ENCODE measurements around the gene TRAF3IP1.
A peak's percentile ranks its signal among the peaks of the same experiment; 100 is the strongest.
"Not testable (repeated sequence)": the region's sequence is repeated elsewhere in the genome, so short reads cannot be mapped to it uniquely, and the experiment has no call there.

Gene TRAF3IP1

GRCh38 chr2:238288650-238289573 is 31.4 kb upstream of the TRAF3IP1 start:
- peak; percentile 85 for DNase-seq (ENCODE audit: low spot score)

GRCh38 chr2:238289574-238289973 is 30.7 kb upstream of the TRAF3IP1 start:
- DNase-seq (ENCODE audit: low spot score), result no peak

DNA sequence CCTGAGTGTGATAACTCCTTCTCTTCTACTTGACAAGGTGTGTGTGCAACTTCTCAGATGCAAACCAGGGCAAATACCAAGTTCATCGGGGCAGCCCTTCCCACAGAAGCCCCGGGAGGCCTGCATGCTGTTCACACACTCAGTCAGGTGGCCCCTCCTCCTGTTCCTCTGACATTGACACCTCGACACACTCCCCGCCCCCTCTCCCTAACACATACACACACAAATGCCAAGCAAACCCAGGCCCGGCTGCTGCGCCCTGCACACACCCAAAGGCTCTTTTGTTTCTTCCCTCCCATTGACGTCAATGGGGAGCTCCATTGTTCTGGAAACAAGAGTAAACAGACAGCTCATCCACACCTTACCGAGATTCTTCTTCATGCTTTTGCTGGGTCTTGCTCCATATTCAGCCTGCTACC is 30.2 kb upstream of the TRAF3IP1 start:
- DNase-seq (ENCODE audit: low spot score), result no peak

DNA sequence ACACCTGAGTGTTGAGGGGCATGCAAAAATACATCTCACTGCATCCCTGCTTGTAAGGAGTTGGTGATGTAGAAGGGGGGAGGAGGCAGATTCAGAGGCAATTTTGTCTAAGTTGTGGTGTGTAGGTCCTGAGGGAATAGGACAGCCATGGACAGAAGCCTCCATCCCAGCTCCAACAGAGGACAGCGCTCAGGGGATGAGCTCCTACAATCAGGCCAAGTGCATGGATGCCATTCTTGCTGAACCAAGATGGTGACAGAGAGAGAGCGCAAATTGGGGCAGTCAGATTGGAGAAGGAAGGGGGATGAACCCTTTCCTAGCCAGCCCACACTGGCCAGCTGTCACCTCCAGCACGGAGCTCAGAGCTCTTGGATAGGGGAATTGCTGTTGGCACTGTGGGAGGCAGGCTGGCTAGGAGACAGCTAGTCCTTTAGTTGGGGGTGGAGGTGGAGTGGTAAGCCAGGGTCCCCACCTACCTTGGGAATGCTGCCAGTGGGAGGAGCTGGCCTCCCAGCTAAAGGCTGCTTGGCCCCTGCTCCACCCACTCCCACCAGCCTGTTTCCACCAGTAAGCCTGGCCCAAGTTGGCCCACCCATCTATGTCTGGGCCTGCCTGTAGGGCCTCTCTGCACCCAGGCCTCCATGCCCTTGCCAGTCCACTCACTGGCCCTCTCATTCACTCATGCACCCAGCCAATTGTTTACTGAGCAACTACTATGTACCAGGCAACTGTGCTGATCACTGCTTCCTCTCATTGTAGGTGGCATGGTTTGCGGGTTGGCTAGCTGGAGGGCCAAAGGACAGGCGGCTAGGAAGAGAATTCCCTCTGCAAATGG is 29.4 kb upstream of the TRAF3IP1 start:
- DNase-seq (ENCODE audit: low spot score), result no peak

DNA sequence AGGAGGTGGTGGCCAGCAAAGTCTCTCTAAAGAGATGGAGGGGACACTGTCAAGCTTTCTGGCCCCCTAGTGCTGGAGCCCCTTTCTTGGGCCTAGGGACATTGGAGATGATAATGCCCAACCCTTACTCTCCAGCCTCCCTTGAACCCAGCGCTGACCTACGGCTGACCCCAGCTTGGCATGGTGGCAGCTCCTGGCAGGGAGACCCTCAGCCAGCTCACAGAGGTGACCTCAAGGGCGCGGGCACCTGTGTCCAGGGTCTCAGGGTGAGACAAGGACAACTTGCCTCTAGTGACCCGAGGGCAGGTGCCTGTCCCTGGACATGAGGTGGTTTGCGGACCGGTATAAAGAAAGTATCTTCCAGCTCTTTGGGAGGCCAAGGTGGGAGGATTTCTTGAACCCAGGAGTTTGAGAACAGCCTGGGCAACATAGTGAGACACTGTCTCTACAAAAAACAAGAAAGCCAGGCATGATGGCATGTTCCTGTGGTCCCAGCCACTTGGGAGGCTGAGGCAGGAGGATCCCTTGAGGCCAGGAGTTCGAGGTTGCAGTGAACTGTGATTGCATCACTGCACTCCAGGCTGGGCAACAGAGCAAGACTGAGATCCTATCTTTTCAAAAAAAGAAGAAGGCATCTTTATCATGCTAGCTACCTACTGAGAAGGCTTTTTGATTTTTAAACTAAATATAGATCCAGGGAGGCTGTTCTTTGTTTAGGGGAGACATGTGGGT is 28.6 kb upstream of the TRAF3IP1 start:
- no peak for DNase-seq (ENCODE audit: low spot score)

DNA sequence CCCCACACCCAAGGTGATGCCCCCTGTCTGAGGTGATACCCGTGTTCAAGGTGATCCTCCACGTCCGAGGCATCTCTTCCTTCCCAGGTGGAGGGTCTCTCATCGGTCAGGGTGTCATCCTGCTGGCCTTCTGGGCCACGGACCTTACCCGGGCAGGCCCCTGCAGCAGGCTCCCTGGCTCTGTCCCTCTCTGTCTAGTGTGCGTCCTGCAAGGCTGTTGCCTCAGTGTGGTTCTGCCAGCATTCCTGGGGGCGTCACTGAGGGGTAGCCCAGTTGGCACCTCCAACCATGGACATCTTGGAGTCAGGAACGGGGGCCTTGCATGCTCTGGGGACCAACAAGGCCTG is 26.3 kb upstream of the TRAF3IP1 start:
- no peak for DNase-seq (ENCODE audit: low spot score)

DNA sequence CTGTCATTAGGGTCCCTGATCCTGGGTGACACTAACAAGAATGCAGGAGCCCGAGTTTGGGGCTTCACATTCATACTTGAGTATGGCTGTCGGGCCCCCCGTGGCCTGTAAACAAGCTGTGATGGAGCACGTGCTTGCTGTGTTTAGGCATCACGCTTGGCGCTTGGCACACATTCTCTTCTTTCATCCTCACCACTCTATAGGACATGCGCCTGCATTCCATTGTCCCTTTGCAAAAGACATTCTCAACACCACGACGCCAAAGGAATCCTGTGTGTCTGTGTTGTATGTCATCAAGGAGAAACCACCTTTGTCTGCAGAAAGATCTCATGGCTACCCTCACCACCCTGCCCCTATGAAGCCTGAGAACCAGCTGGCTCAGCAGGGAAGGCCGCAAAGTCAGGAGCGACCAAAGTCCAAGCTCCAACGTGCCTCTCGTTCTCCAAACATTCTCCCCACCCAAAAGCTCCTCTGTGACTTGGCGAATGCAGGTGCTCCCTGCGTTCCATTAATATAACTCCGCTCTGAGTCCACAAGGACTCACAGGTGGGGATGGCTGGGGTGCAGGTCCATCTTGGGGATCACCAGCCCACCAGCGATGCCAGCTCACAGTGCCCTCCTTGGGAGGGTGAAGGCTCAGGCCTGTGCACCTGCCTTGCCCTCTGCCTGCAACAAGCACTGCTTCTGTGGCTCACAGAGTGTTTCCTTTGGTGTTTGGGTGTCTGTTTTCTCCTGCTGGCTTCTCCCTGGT is 25.8 kb upstream of the TRAF3IP1 start:
- DNase-seq (ENCODE audit: low spot score), result peak; percentile 67

- no peak for DNase-seq (ENCODE audit: low spot score)
Observed at GRCh38 chr2:238295144-238296112, 24.9 kb upstream of the TRAF3IP1 start.

GRCh38 chr2:238296638-238297457 is 23.5 kb upstream of the TRAF3IP1 start:
- no peak for DNase-seq (ENCODE audit: low spot score)

DNA sequence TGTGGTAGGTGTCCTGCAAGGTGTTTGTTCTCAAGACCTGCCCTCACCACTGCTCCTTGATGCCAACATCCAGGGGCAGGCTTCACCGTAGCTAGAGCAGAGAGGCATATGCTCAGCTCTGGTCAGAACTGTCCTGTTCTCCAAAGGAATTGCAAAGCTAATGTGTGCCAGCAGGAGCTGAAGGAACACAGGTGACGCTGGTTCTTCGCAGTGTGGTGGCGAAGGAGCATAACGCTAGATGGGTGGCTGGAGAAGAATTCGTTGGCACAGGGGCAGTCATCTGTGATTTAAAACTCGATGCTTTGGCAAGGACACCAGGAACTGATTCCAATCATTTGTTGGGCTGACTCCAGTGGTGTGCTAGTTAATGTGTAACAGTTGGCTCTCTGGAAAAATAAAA is 20.5 kb upstream of the TRAF3IP1 start:
- no peak for DNase-seq (ENCODE audit: low spot score)

DNA sequence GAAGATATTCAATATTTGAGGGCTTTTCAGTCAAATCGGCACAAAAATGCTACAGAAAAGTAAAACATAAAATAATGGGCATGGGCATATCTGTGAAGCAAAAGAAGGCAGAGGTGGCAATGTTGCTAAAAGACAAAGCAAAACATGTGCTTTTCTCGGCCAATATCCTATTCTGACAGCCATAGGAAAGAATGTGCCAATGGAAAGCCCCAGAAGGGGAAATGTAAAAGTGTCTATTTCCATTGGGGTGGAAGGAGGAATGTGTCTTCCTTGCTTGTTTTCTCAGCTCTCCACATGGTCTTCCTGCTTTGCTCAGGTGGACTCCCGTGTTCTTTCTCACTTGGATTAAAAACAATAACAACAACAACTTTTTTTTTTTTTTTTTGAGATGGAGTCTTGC is 18.2 kb upstream of the TRAF3IP1 start:
- no peak for DNase-seq (ENCODE audit: low spot score)

DNA sequence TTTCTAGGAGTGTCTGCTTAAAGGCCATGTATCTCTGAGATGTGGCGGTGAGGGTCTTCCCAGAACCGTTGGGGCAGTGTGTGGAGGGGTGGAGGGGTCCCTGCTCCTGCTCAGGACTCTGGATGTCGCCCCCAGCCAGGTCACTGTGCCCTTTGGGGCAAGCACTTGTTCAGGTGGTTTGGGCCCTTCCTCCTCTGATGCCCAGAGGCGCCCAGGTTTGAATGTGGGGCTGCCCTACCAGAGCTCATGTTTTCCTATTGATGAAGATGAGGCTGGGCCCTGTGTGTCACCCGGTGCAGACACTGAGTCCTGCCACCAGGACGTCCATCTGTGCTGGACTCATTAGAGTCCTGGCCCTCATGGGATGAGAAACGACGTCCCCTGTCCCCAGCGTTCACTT is 17.6 kb upstream of the TRAF3IP1 start:
- DNase-seq (ENCODE audit: low spot score), result no peak

GRCh38 chr2:238304116-238304515 is 16.2 kb upstream of the TRAF3IP1 start:
- DNase-seq (ENCODE audit: low spot score), result no peak

GRCh38 chr2:238305092-238305862 is 15.0 kb upstream of the TRAF3IP1 start:
- no peak for DNase-seq (ENCODE audit: low spot score)

GRCh38 chr2:238305965-238306671 is 14.2 kb upstream of the TRAF3IP1 start:
- DNase-seq (ENCODE audit: low spot score), result no peak

DNA sequence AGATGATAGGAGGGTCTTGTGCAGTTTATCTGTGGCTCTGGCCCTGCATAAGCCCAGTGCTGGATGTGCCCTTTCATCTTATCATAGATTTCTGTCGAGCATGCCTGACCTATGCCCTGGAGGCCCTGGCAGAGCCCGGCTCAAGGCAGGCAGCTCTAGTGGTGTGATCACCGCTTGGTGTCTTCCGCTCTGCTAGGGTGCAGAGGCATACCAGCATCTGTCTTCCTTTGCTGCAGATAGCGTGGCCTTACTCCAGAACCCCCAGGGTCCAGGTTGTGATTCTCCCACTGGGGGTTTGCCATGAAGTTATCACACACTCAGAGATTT is 13.7 kb upstream of the TRAF3IP1 start:
- no peak for DNase-seq (ENCODE audit: low spot score)

DNA sequence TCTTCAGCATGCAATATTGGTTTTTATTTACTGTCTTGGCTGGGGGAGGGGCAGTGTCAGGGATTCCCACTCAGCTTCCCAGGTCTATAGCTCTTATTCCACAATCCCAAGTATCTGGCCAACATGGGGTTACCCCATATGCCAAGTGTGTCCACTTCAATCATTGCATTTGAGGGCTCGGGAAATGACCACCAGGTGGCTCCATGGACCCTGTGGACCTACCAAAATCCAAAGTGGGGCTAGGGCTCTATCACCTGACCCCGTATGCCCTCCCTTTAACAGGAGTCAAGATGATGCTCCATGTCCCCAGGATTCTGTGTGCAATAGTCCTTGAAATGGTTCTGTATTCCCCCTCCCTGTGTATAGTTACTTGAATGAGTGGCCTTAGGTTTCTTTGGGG is 12.1 kb upstream of the TRAF3IP1 start:
- DNase-seq (ENCODE audit: low spot score), result no peak

- DNase-seq (ENCODE audit: low spot score), result not testable (repeated sequence)
Observed at GRCh38 chr2:238310721-238311120, 9.6 kb upstream of the TRAF3IP1 start.

All from HuH-7.5 (cell line).